ENCODE data around the gene PEMT. TPM values are rescaled to one million over a fixed set of nuclear protein-coding genes. Genes with fewer than 3 reads are reported as not detected.

The PEMT gene
- total and polyA plus RNA-seq, 2 of the 8 experiments (the other 6 are each of a cell fraction or from before 2014, with no cell fraction given) = 42.0 to 118 TPM

- TF ChIP-seq BCL11A (IDR thresholded peaks at IDR 0.05; ENCODE audit: low read depth in 2 of 2, low read length in 2 of 2) (no peak), CREB1 (IDR thresholded peaks at IDR 0.05) (peak; percentile 99), EGR1 (IDR thresholded peaks at IDR 0.05; ENCODE audit: borderline replicate concordance, low read depth, low read length) (peak; percentile 92), TAF7 (optimal IDR thresholded peaks at IDR 0.05; ENCODE audit: borderline replicate concordance, low read depth, low read length) (peak; percentile 80), TEAD4 (IDR thresholded peaks at IDR 0.05; ENCODE audit: low read depth, low read length) (no peak), CHD7 (IDR thresholded peaks at IDR 0.05; ENCODE audit: insufficient replicate concordance, low read length) (no peak), SP2 (IDR thresholded peaks at IDR 0.05; ENCODE audit: low read length) (no peak), TCF12 (IDR thresholded peaks at IDR 0.05; ENCODE audit: low read depth, low read length) (no peak), KDM1A (IDR thresholded peaks at IDR 0.05; ENCODE audit: borderline replicate concordance, low read length) (no peak), ASH2L (IDR thresholded peaks at IDR 0.05; ENCODE audit: low read length) (peak; percentile 96), NRF1 (IDR thresholded peaks at IDR 0.05; ENCODE audit: low read depth, low read length) (peak; percentile 71), JUN (IDR thresholded peaks at IDR 0.05; ENCODE audit: low read depth, low read length) (no peak)
Observed at GRCh38 chr17:17476865-17477467, 114.5 kb downstream of the PEMT start, which contains the start of gene MED9 (continued).

All from H1 (cell line).